HG03103 (cell line): ENCODE measurements around the gene ZNF503.

Source experiments
- ATAC-seq: cut with Tn5 transposase; IDR thresholded peaks from one replicate; pipeline ENCODE4 v1.9.1; 2021; ENCODE audit warnings: low read depth; ENCODE audit not compliant: unreplicated experiment

The ZNF503 gene

GRCh38 chr10:75401569-75402485, at the start of gene ZNF503:
ZNF503 (minus strand) TSS chr10:75401764; CDS start chr10:75401419, 345 bp downstream.
- peak; percentile 51 for ATAC-seq

GRCh38 chr10:75450644-75451640, 49.4 kb upstream of the ZNF503 start:
- ATAC-seq, result no peak

- ATAC-seq, result no peak
Observed at GRCh38 chr10:75450075-75450445, 48.5 kb upstream of the ZNF503 start.

- no peak for ATAC-seq
Observed at GRCh38 chr10:75449382-75450074, 48.0 kb upstream of the ZNF503 start.

GRCh38 chr10:75448166-75448565, 46.6 kb upstream of the ZNF503 start:
- no peak for ATAC-seq

GRCh38 chr10:75446508-75446907, 44.9 kb upstream of the ZNF503 start:
- no peak for ATAC-seq

- ATAC-seq, result no peak
Observed at GRCh38 chr10:75444781-75445386, 43.3 kb upstream of the ZNF503 start.

- ATAC-seq, result no peak
Observed at GRCh38 chr10:75443362-75443761, 41.8 kb upstream of the ZNF503 start.

- no peak for ATAC-seq
Observed at GRCh38 chr10:75441682-75442081, 40.1 kb upstream of the ZNF503 start.

GRCh38 chr10:75441196-75441595, 39.6 kb upstream of the ZNF503 start:
- ATAC-seq, result no peak

- no peak for ATAC-seq
Observed at GRCh38 chr10:75440271-75440793, 38.8 kb upstream of the ZNF503 start.

GRCh38 chr10:75439811-75440210, 38.2 kb upstream of the ZNF503 start:
- no peak for ATAC-seq

GRCh38 chr10:75438275-75438674, 36.7 kb upstream of the ZNF503 start:
- no peak for ATAC-seq

- ATAC-seq, result no peak
Observed at GRCh38 chr10:75437693-75438092, 36.1 kb upstream of the ZNF503 start.

GRCh38 chr10:75436896-75437295, 35.3 kb upstream of the ZNF503 start:
- ATAC-seq, result no peak

GRCh38 chr10:75435291-75435690, 33.7 kb upstream of the ZNF503 start:
- ATAC-seq, result no peak

- no peak for ATAC-seq
Observed at GRCh38 chr10:75434291-75434690, 32.7 kb upstream of the ZNF503 start.

GRCh38 chr10:75433216-75433615, 31.7 kb upstream of the ZNF503 start:
- ATAC-seq, result no peak

GRCh38 chr10:75432763-75433162, 31.2 kb upstream of the ZNF503 start:
- no peak for ATAC-seq

GRCh38 chr10:75432176-75432575, 30.6 kb upstream of the ZNF503 start:
- ATAC-seq, result no peak
